NCI-H2196 treated with DMSO at 0.1 percent for 48 hours (cell line): ENCODE measurements around the gene ZNF674.
"Not testable (repeated sequence)": the region's sequence is repeated elsewhere in the genome, so short reads cannot be mapped to it uniquely, and the experiment has no call there.

ENCODE experiments used
- DNase-seq: peaks from one replicate; lab custom pipeline; 2025; ENCODE audit not compliant: unreplicated experiment; lab: John Stamatoyannopoulos, UW

Gene ZNF674

DNA sequence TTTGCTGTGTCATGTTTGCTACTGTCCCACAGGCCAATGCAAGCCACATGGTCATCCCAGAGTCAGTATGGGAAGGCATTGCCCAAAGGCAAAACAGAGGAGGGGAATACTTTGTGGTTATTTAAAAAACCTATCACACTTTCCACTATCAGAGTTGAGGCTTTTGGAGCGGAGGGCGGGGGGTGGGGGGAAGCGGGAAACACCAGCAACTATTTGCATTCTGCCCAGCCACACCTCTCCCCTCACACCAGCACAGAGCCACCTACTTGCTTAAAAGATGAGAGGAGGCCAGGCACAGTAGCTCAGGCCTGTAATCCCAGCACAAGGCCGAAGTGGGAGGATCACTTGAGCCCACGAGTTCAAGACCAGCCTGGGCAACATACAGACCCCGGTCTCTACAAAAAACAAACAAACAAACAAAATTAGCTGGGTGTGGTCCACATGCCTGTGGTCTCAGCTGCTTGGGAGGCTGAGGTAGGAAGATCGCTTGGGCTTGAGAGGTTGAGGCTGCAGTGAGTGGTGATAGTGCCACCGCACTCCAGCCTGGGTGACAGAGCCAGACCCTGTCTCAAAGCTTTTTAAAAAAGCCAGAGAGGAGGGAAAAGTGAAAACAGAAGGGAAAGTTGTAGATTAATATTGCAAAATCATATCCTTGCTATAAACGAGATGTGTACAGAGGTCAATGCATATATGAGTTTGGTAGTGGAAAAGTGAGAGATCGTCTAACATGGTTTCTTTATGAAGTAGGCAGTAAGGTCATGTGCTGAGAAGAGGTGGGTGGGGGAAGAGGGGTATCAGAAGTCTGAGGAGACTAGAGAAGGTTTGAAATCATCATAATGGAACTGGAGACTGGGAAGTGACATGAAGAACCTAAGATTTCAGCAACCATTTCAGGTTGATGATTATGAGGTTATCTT is 26.5 kb upstream of the ZNF674 start:
- DNase-seq, result no peak

DNA sequence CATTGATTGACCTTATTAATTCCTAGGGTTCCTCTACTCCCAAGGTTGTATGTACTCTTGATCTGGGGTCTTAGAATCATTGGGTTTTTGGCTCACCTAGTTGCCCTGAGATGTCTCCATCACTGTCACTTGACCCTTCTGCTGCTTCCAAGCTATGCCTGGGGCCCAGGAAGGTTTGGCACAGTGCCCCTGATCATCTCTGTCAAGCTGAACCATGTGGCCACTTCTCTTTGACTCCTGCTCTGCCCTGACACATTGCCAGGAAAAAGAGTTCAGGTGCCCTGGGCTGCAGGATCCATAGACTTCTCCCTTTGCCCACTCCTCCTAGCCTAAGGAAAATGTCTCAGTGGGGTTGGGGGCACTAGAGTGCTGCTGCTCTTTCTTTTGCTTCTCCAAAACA is 24.4 kb upstream of the ZNF674 start:
- DNase-seq, result no peak

DNA sequence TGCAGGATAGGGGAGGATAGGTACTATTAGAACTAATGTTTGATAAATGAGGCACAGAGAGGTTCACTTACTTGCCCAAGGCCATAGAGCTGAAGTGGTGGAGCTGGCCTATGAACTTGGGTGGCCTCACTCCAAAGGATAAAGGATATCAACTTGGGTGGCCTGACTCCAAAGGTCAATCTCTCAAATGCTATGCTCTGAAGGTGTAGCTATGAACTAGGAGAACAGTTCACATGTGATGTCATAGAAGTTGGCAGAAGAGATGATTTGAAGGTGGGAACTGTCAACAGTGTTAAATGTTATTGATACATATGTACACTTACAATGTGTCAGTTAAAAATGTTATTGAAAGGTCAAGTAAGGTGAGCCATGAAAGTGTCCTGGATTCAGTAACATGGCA is 22.2 kb upstream of the ZNF674 start:
- DNase-seq, result no peak

DNA sequence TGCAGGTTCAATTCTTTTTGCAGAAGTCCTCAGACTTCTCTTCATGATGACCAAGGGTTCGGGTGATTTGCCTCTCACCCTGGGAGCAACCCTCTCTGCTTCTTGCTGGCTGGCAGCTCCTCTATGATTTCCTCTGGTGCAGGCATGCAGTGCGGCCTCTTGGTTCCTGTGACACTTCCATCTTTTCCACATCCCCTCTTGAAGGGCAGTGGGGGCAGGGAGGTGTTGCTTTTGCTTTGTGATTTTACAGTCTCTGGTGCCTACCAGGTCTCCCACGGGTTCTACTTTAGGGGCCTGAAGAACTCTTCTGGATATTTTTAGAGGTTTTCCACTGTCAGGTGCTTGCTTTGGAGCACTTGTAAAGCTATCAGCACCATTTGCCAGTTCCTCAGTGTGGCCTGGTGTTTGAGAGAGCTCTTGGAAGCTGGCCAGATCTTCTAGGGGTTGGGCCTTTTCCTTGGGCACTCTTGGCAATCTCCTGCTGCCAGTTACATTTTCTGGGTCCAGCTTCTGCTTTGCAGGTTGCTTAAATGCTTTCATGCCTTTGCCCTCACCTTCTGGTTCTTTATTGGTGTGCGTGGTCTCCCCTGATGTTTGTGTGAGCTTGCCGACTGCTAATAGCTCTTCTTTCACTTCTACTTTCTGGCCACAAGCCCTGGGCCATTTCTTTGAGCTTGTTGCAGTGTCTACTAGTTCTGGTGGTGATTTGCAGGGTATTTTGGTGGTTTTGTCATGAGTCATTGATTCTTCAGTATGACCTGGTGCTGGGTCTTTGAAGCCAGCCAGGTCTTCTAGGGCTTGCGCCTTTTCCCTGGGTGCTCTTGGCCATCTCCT is 16.8 kb upstream of the ZNF674 start:
- DNase-seq, result no peak

DNA sequence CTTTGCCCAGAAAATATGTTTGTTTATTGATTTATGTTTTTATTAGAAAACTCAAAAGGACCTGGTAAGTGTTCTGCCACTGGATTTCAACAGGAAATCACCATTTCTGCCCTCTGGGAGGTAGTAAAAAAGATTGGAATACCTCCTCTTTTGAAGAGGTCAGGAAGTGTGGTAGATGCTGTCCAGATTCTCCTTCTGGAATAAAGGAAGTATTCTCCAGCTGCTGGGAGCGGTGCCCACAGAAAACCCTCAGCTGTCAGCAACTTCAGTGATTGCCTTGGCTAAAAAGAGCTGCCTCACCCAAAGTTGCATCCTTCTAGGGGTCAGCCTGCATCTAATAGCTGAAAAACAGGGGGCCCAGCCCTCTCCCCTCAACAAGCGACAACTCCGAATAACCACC is 13.8 kb upstream of the ZNF674 start:
- DNase-seq, result no peak

DNA sequence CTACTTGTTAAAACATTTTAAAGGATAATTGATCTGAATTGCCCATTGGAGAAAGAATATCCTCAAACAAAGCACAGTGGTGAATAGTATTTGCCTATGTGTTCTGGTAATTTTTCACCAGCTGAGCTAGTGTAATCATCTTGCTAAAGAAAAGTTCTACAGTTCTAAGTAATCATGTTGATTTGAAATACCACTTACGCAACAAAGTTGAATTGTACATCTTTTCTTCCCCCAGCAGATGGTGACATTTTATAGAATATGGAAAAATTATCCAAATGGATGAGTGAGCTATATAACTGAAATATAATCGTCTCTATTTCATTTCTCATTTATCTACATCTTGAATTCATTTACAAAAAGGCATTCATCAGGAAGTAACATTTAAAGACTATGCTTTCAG is 9.7 kb upstream of the ZNF674 start:
- no peak for DNase-seq

DNA sequence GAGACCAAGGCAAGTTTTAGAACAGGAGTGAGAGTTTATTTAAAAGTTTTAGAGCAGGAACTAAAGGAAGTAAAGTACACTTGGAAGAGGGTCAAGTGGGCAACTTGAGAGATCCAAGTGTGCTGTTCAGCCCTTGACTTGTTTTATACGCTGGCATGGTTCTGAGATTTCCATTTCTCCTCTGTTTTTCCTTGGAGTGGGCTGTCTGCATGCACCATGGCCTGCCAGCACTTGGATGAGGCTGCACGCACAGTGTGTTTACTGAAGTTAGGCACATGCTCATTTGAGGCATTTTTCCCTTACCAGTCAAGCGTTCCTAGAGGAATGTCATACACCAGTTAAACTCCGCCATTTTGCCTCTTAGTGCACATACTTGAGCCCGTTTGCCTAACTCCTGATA is 8.7 kb upstream of the ZNF674 start:
- DNase-seq, result no peak

DNA sequence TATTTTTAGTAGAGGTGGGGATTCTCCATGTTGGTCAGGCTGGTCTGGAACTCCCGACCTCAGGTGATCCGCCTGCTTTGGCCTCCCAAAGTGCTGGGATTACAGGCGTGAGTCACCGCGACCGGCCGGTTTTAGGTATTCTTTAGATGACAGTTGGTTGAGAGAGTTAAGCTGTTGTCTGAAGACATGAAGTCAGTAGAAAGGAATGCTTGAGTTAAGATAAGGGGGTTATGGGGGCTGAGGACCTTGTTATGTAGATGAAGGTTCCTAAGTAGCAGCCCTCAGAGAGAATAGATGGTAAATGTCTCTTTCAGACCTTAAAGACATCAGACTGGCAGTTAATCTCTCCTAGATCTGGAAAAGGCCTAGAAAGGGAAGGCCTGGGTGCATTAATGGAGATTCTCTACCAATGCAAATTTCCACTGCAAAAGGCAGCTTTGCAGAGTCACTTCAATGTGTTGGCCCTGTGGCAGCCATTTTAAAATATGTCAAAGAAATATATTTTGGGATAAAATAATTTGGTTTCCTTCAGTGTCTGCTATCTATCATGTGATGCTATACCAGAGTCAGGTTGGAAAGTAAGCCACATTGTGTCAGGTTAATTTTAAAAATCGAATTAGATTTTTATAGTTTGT is 6.4 kb upstream of the ZNF674 start:
- no peak for DNase-seq

DNA sequence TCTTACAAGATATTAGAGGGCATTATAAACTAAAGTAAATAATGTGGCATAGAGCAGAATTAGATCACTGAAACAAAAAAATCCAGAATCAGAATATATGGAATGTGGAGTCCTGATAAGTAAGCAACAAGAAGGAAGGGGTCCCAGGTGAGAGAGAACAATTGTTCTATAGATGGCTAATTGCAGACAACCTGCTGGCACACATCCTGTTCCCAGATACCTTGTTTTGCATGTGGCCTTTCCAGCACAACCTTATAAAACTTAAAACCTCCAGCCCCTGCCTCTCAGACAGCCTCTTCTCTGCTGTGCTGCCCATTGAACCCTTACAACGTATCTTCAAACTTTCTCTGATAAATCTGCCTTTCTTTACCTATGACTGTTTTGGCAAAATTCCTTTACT is 4.7 kb upstream of the ZNF674 start:
- DNase-seq, result no peak

DNA sequence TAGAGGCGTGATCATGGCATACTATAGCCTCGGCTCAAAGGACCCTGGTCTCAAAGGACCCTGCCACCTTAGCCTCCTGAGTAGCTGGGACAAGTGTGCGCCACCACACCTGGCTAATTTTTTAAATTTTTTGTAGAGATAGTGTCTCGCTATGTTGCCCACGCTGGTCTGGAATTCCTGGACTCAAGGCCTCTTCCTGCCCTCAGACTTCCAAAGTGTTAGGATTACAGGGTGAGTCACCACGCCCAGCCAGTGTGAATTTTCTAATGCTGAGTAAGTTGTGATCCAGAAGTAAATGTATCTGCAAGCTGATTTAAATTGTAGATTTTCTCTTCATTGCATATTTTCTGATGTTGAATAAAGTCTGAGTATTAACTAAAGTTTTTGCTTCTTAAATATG is 2.6 kb upstream of the ZNF674 start:
- DNase-seq, result no peak

DNA sequence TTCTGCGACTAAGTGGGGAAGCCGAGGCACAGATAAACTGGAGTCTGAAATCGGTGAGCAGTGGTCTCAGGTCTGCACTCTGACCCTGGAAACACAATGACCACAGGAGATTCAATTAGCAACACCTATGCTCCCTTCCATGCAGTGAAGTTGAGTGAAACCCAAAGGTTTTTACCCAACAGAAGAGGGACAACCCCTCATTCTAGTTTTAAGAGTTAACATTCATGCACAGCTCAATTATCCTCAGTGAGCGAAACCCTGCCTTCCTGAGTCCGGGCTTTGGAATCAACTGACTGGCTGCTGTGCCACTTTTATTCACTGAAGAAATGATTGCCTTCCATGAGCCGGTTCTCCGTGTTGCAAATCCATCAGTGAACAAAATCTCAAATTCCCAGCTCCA is 694 bp downstream of the ZNF674 start:
- DNase-seq, result not testable (repeated sequence)

DNA sequence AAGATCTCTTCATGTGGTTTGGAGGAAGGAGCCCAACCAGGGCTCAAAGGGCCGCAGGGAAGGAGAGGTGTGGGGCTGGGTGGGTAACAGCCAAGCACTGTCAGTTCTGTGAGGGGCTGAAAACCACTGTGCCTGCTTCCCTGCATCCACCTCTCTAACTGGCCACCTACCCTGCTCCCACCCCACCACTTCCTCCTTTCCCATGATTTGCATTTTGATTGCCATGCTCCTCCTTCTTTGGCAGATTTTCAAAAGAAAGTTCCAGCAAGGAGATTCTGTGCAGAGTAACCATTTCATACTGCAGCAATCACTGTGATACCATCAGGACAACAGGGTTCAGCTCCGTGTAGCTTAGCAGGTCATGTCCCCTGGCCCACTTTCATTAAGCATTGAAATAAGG is 1.8 kb downstream of the ZNF674 start:
- DNase-seq, result no peak

DNA sequence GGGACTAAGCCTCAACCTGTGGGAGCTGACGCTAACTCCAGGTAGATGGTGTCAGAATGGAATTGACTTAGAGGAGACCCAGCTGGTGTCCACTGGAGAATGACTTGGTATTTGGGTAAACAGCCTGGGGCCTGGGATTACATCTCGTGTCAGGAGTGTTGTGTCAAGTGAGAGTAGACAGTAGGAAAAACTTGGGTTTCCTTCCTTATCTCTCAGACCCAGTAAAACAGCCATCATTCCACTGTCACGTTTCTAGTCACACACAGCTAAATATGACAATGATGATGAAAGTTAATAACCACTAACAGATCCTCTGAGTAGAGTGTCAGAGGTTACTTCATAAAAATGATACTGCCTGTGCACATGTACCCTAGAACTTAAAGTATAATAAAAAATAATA is 13.8 kb downstream of the ZNF674 start:
- DNase-seq, result no peak

DNA sequence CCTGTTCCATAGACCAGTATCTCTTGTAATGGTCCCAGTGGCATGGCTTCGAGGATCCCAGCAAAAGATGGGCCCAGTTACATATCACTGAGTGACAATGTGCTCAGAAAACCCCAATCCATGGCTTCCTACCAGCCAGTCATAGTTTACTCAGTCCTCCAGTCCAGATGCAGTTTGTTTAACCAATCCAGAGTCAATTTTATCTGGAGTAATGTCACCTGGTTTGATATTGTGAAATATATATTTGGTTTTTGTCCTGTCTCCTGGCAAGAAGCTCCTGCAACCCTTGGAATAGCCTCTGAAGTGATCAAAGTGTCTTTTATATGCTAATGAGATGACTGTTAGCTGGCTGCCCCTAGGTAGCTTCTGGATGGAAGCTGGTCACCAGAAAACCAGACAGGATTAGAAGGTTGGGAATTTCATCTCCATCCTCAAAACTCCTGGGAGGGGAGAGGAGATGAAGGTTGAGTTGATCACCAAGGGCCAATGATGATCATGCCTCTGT is 14.8 kb downstream of the ZNF674 start:
- DNase-seq, result not testable (repeated sequence)

DNA sequence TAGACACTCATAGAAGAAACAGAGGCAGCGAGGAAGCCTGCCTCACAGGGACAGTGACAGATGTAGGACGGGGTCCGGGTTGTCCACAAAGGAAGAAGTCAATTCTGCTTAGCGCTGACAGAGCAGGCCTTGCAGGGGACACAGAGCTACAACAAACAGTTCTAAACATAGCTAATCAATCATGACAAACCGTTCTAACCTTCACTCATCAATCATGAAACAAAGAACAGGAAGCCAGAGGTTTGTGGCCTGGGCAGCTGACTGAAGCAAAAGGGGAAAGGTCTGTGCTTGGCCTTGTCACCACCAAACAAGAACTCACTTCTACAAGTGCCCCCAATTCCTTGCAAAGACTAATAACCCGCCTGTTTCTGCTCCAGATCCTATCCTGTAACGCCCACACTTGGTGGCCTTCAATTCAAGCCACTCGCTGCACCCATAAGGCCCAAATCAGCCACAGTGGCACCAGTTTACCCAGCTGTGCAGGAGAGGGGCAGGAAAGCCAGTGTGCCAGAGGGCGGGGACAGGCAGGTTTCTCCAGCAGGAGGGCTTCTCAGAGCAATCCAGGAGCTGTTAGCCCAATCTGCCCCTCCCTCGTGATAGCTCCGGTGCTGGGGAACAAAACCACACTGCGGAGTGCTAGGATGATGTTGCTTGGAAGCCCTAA is 15.3 kb downstream of the ZNF674 start:
- not testable (repeated sequence) for DNase-seq

DNA sequence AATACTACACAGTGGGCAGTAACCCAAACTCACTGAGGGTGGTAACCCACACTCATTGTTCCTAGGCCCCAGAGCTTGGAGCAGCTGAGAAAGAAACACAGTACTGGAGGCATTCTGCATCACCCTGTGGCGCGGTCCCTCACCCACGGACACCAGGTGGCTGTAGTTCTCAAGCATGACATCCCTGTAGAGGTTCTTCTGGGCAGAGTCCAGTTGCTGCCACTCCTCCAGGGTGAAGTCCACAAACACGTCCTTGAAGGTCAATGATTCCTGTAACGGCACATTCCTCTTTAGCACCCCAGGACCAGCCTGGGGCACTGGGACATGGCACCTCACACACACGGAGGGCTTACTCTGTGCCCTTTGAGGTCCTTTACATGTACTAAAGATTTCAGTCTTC is 16.6 kb downstream of the ZNF674 start:
- not testable (repeated sequence) for DNase-seq

DNA sequence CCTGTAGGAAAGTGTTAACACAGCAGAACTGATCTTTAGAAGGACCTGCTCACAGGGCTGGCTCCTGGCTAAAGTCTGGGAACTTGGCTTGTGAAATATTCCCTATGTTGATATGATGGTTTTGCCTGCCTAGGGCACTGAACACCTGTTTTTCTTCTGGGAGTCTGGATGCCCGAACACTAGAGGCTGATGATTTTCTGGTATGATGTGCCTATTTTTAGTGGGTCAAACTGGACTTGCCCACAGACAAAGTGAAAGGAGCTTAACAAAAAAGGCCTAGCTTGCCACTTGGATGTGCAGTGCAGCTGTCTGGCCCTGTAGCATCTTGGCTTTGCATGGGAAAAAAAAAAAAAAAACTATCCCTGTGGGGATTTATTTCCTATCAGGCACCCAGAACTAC is 39.1 kb downstream of the ZNF674 start:
- no peak for DNase-seq

DNA sequence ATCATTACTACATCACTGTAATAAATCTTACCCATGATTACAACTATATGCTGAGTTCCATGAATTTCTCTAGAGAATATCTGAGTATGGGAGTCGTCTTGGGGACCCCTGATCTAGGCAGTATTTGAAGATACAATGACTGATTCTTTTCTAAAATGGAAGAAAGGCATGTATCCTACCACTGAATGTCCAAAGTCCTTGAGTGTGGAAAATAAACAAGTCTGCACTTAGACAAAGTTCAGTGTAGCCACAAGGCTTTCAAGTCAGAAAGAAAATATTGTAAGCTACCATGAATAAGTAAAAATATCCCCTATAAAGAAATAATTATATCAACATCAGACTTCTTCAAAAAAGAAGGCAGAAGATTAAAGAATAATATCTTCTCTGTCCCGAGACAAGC is 42.4 kb downstream of the ZNF674 start:
- no peak for DNase-seq

DNA sequence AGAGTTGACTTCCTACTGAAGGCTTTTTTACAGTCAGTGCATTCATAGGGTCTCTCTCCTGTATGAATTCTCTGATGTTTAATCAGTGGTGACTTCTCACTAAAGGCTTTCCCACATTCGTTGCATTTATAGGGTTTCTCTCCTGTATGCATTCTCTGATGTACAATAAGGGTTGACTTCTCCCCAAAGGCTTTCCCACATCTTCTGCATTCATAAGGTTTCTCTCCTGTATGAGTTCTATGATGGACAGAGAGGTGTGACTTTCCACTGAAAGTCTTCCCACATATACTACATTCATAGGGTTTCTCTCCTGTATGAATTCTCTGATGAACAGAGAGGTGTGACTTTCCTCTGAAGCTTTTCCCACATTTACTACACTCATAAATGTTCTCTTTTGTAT is 45.2 kb downstream of the ZNF674 start:
- DNase-seq, result no peak

DNA sequence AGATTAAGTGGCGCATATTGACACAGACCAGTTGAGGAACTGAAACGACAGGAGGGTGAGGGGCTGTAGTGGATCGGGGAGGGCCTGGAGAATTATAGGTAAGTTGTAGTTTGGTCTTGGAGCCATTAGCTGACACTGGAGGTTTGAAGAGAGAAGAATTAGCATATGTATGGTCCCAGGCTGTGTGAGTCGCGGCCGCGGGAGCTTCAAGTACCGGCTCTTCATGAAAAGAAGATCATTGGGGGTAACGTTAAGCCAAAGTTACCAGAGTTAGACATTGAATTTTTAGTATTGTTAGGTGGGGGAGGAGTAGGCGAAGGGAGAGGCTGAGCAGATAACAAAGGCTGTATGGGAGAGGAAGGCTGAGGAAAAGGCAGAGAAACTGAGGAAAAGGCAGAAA is 56.5 kb downstream of the ZNF674 start:
- DNase-seq, result no peak

DNA sequence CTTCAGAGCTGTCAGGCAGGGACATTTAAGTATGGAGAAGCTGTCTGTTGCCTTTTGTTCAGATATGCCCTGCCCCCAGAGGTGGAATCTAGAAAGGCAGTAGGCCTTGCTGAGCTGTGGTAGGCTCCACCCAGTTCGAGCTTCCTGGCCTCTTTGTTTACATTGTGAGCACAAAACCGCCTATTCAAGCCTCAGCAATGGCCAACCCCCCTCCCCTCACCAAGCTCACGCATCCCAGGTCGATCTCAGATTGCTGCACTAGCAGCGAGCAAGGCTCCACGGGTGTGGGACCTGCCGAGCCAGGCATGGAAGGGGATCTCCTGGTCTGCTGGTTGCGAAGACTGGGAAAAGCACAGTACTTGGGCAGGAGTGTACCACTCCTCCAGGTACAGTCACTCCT is 59.3 kb downstream of the ZNF674 start:
- no peak for DNase-seq
